Measurements from ENCODE around the gene ATXN7. TPM values are rescaled to one million over a fixed set of nuclear protein-coding genes. Genes with fewer than 3 reads are reported as not detected.

ATXN7 gene
- total RNA-seq, 3 donors from 2014 or later (not counting 1 experiment from before 2014, with no cell fraction given), result 126 to 176 (median 146) TPM

- Histone ChIP-seq H3K36me3 (ENCODE audit: control insufficient read depth, insufficient read depth, low read length) (peaks cover 86% of the 10 kb centered on the region), H3K27ac (ENCODE audit: low read length) (no peak overlapping the region), H3K27me3 (ENCODE audit: control insufficient read depth, insufficient read depth, low read length) (no peaks in the 10 kb centered on the region), H3K4me1 (ENCODE audit: control insufficient read depth, insufficient read depth, low read length) (no peaks in the 10 kb centered on the region), H3K9me3 (ENCODE audit: control insufficient read depth, insufficient read depth, low read length) (no peaks in the 10 kb centered on the region), H3K4me3 (ENCODE audit: low read length) (no peak overlapping the region)
- ATAC-seq, result no peak
- peaks cover 21 to 27% of the 10 kb centered on the region in 2 donors for H3K4me1 Mint-ChIP-seq
- no peak overlapping the region for H3K4me3 Mint-ChIP-seq
- H3K27me3 Mint-ChIP-seq (ENCODE audit: low read depth in 2 of 2), result no peaks in the 10 kb centered on the region
- H3K9me3 Mint-ChIP-seq, result no peaks in the 10 kb centered on the region
- H3K36me3 Mint-ChIP-seq, result peaks cover 33% of the 10 kb centered on the region
- intact Hi-C loops (cut with micrococcal nuclease), result no loop called here
- TF ChIP-seq CTCF (IDR thresholded peaks at IDR 0.05), result no peak
- no peak for DNase-seq
- WGBS (ENCODE audit: insufficient coverage), result 89% methylated on average over 5 of the region's 5 CpGs
- H3K27ac Mint-ChIP-seq, result peak overlapping the region; percentile 17 to 47
Observed at GRCh38 chr3:64011685-64012084, 148.0 kb downstream of the ATXN7 start.

GRCh38 chr3:64016941-64017620 lies 153.4 kb downstream of the ATXN7 start:
- peaks cover 32% of the 10 kb centered on the region for H3K36me3 Mint-ChIP-seq
- H3K27ac ChIP-seq (ENCODE audit: low read length), result no peak overlapping the region
- H3K4me3 Mint-ChIP-seq, result no peak overlapping the region

DNA sequence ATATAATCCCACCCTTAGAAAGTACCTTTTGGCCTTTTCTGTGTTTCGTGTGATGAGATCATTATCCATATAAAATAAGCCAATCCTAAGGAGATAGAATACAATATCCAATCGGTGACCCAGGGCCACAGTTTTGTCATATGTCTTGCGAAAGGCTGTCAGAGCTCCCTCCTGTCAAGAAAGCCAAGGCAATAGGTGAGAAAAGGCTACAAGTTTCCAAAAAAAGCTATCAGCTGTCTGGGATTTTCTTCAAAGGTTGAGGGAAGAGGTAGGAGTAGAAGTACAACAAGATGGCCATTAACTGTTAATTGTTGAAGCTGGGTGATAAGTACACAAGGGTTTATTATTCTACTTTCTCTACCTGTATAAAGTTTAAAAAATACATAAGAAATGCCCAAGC lies 155.6 kb downstream of the ATXN7 start:
- no peaks in the 10 kb centered on the region for H3K9me3 ChIP-seq (ENCODE audit: control insufficient read depth, insufficient read depth, low read length)
- intact Hi-C loops (cut with micrococcal nuclease), result no loop called here
- TF ChIP-seq CTCF (IDR thresholded peaks at IDR 0.05), result no peak
- Mint-ChIP-seq H3K4me3 (no peak overlapping the region), H3K36me3 (peaks cover 14% of the 10 kb centered on the region), H3K27me3 (ENCODE audit: low read depth in 2 of 2) (no peaks in the 10 kb centered on the region), H3K9me3 (no peaks in the 10 kb centered on the region), H3K4me1 (peaks cover 39 to 41% of the 10 kb centered on the region in 2 donors), H3K27ac (peak overlapping the region; percentile 58 to 67)
- H3K36me3 ChIP-seq (ENCODE audit: control insufficient read depth, insufficient read depth, low read length), result peaks cover 52% of the 10 kb centered on the region
- no peaks in the 10 kb centered on the region for H3K27me3 ChIP-seq (ENCODE audit: control insufficient read depth, insufficient read depth, low read length)
- DNase-seq (no peak), ATAC-seq (no peak)
- H3K4me1 ChIP-seq (ENCODE audit: control insufficient read depth, insufficient read depth, low read length), result peaks cover 14% of the 10 kb centered on the region
- WGBS (ENCODE audit: insufficient coverage), result 100% methylated on average over 3 of the region's 3 CpGs
- H3K27ac ChIP-seq (ENCODE audit: low read length), result no peak overlapping the region
- no peak overlapping the region for H3K4me3 ChIP-seq (ENCODE audit: low read length)

More at GRCh38 chr3:64016941-64017620, 153.4 kb downstream of the ATXN7 start:
- no peaks in the 10 kb centered on the region for H3K27me3 Mint-ChIP-seq (ENCODE audit: low read depth in 2 of 2)
- WGBS (ENCODE audit: insufficient coverage), result 96% methylated on average over 3 of the region's 3 CpGs
- no peak overlapping the region for H3K4me3 ChIP-seq (ENCODE audit: low read length)
- H3K27me3 ChIP-seq (ENCODE audit: control insufficient read depth, insufficient read depth, low read length), result no peaks in the 10 kb centered on the region
- H3K4me1 ChIP-seq (ENCODE audit: control insufficient read depth, insufficient read depth, low read length), result peaks cover 4% of the 10 kb centered on the region
- H3K9me3 ChIP-seq (ENCODE audit: control insufficient read depth, insufficient read depth, low read length), result no peaks in the 10 kb centered on the region
- no peak for TF ChIP-seq CTCF (IDR thresholded peaks at IDR 0.05)
- no peak for ATAC-seq
- H3K27ac Mint-ChIP-seq, result peak overlapping the region; percentile 18 to 53
- H3K4me1 Mint-ChIP-seq, result peaks cover 35 to 44% of the 10 kb centered on the region in 2 donors
- H3K9me3 Mint-ChIP-seq, result no peaks in the 10 kb centered on the region
- H3K36me3 ChIP-seq (ENCODE audit: control insufficient read depth, insufficient read depth, low read length), result peaks cover 74% of the 10 kb centered on the region
- DNase-seq, result no peak
- intact Hi-C loops (cut with micrococcal nuclease), result no loop called here

Measured in natural killer cell (primary cell).